Measurements from ENCODE around the gene KIZ. TPM values are rescaled to one million over a fixed set of nuclear protein-coding genes. Genes with fewer than 3 reads are reported as not detected.

KIZ gene
- total RNA-seq, 1 donor from 2014 or later, result 12.2 TPM

- Mint-ChIP-seq H3K36me3 (ENCODE audit: low read depth) (peaks cover 1% of the 10 kb centered on the region), H3K9me3 (ENCODE audit: low read depth) (no peaks in the 10 kb centered on the region), H3K27me3 (ENCODE audit: low read depth) (no peaks in the 10 kb centered on the region), H3K4me1 (ENCODE audit: low read depth) (peaks cover 17% of the 10 kb centered on the region), H3K27ac (ENCODE audit: unreplicated experiment) (no peak overlapping the region), H3K4me3 (ENCODE audit: unreplicated experiment) (no peak overlapping the region)
- no peak for TF ChIP-seq CTCF (IDR thresholded peaks at IDR 0.05)
- DNase-seq (ENCODE audit: low spot score), result no peak
These were observed 57.8 kb downstream of the KIZ start for GRCh38 chr20:21183722-21184121.

- Mint-ChIP-seq H3K27me3 (ENCODE audit: low read depth) (no peaks in the 10 kb centered on the region), H3K36me3 (ENCODE audit: low read depth) (peaks cover 1% of the 10 kb centered on the region), H3K9me3 (ENCODE audit: low read depth) (no peaks in the 10 kb centered on the region), H3K4me1 (ENCODE audit: low read depth) (peaks cover 13% of the 10 kb centered on the region), H3K4me3 (ENCODE audit: unreplicated experiment) (no peak overlapping the region), H3K27ac (ENCODE audit: unreplicated experiment) (no peak overlapping the region)
- no peak for TF ChIP-seq CTCF (IDR thresholded peaks at IDR 0.05)
- no peak for DNase-seq (ENCODE audit: low spot score)
These were observed 58.9 kb downstream of the KIZ start for GRCh38 chr20:21184819-21185218.

- no peaks in the 10 kb centered on the region for H3K27me3 Mint-ChIP-seq (ENCODE audit: low read depth)
- H3K36me3 Mint-ChIP-seq (ENCODE audit: low read depth), result peaks cover 1% of the 10 kb centered on the region
- no peak for DNase-seq (ENCODE audit: low spot score)
- no peak overlapping the region for H3K4me3 Mint-ChIP-seq (ENCODE audit: unreplicated experiment)
- peaks cover 11% of the 10 kb centered on the region for H3K4me1 Mint-ChIP-seq (ENCODE audit: low read depth)
- no peak for TF ChIP-seq CTCF (IDR thresholded peaks at IDR 0.05)
- no peak overlapping the region for H3K27ac Mint-ChIP-seq (ENCODE audit: unreplicated experiment)
- no peaks in the 10 kb centered on the region for H3K9me3 Mint-ChIP-seq (ENCODE audit: low read depth)
These were observed 60.0 kb downstream of the KIZ start for GRCh38 chr20:21185849-21186248.

- Mint-ChIP-seq H3K4me3 (ENCODE audit: unreplicated experiment) (no peak overlapping the region), H3K36me3 (ENCODE audit: low read depth) (peaks cover 1% of the 10 kb centered on the region), H3K4me1 (ENCODE audit: low read depth) (no peaks in the 10 kb centered on the region), H3K27me3 (ENCODE audit: low read depth) (no peaks in the 10 kb centered on the region), H3K27ac (ENCODE audit: unreplicated experiment) (no peak overlapping the region), H3K9me3 (ENCODE audit: low read depth) (no peaks in the 10 kb centered on the region)
- TF ChIP-seq CTCF (IDR thresholded peaks at IDR 0.05), result no peak
- DNase-seq (ENCODE audit: low spot score), result no peak
These were observed 64.1 kb downstream of the KIZ start for GRCh38 chr20:21189761-21190523.

- TF ChIP-seq CTCF (IDR thresholded peaks at IDR 0.05), result no peak
- Mint-ChIP-seq H3K9me3 (ENCODE audit: low read depth) (no peaks in the 10 kb centered on the region), H3K4me3 (ENCODE audit: unreplicated experiment) (no peak overlapping the region), H3K27ac (ENCODE audit: unreplicated experiment) (no peak overlapping the region), H3K4me1 (ENCODE audit: low read depth) (no peaks in the 10 kb centered on the region), H3K27me3 (ENCODE audit: low read depth) (no peaks in the 10 kb centered on the region), H3K36me3 (ENCODE audit: low read depth) (peaks cover 1% of the 10 kb centered on the region)
- no peak for DNase-seq (ENCODE audit: low spot score)
These were observed 65.0 kb downstream of the KIZ start for GRCh38 chr20:21190869-21191268.
